Globus pallidus (tissue), 1 donor: ENCODE data around the gene CSMD2.

Source experiments
- DNase-seq: peaks from one replicate; pipeline ENCODE4 v3.0.0-alpha.2; 2015; ENCODE audit warnings: low spot score

Gene CSMD2

GRCh38 chr1:33482412-33482811 lies 682.6 kb downstream of the CSMD2 start:
- no peak for DNase-seq

- DNase-seq, result no peak
Measured at GRCh38 chr1:33477451-33477850, 687.6 kb downstream of the CSMD2 start.

- no peak for DNase-seq
Measured at GRCh38 chr1:33473900-33474299, 691.1 kb downstream of the CSMD2 start.

- peak; percentile 98 for DNase-seq
Measured at GRCh38 chr1:33472269-33472980, 692.6 kb downstream of the CSMD2 start, which contains the start of gene ZSCAN20. TSS of gene ZSCAN20 (plus strand) at chr1:33472645. CDS start at chr1:33479289, 6,644 bp downstream.

- DNase-seq, result no peak
Measured at GRCh38 chr1:33471416-33471815, 693.6 kb downstream of the CSMD2 start.

DNA sequence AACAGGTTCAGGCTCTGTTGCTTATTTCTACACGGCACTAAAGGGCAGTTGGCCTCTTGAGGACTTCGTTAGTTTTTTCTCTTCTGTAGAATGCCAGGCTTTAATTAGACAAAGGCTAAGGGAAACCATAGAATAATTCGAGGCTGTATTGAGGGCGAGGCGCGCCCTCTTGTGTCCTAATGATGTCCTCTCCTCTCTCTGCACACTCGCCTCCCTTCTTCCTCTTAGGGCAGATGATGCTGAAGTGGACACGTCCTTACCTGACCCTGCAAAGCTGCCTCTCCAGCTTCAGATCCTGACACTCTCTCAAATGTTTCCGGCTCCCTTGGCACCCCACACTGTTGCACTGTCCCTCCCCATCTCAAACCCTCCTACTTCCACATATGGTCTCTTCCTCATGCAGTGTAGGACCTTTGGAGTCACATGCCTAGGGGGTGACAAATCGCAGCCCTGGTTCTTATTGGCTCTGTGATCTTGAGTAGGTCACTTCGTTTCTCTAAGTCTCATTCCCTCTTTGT lies 694.5 kb downstream of the CSMD2 start:
- DNase-seq, result peak; percentile 90

- DNase-seq, result no peak
Measured at GRCh38 chr1:33469691-33470090, 695.3 kb downstream of the CSMD2 start.

DNA sequence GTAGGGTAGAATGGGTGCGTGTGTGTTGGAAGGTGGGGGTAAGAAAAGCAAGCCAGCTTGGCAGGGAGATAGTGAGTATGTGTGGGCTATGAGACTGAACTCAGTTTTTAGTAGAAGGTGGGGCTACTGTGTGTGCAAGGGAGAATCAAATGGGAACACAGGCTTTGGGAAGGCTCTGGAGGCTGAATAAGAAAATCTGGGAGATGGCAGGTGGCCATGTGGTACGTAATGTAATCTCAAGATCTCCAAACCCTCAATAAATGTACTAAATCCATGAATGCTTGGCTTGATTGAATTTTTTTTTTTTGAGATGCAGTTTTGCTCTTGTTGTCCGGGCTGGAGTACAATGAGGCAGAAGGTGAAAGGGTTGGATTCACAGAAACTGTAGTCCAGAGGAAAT lies 696.1 kb downstream of the CSMD2 start:
- no peak for DNase-seq

GRCh38 chr1:33468531-33468930 lies 696.5 kb downstream of the CSMD2 start:
- no peak for DNase-seq

- DNase-seq, result no peak
Measured at GRCh38 chr1:33468011-33468410, 697.0 kb downstream of the CSMD2 start.

- no peak for DNase-seq
Measured at GRCh38 chr1:33466159-33466558, 698.9 kb downstream of the CSMD2 start.

DNA sequence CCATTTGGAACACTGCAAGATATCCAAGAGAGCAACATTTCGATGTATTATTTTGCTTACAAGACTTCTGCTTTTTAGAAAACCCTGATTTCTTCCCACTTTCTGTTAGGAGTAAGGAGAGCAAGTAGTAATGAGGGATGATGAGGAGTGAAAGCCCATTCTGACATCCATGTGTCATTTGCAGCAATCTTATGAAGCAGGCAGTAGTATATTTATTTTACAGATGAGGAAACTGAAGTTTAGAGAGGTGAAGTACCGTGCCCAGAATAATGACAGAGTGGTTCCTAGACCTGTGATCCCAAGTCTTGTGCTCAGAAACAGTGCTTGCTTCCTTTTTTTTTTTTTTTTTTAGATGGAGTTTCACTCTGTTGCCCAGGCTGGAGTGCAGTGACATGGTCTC lies 699.7 kb downstream of the CSMD2 start:
- DNase-seq, result no peak

- no peak for DNase-seq
Measured at GRCh38 chr1:33464552-33464951, 700.5 kb downstream of the CSMD2 start.
